GM12878 (cell line): ENCODE results near the gene SCARF1. TPM values are rescaled to one million over a fixed set of nuclear protein-coding genes. Genes with fewer than 3 reads are reported as not detected.

Experiments
- ATF2 ChIP-seq: IDR thresholded peaks from 2 replicates; pipeline ENCODE4 v1.6.1; 2012; ENCODE audit warnings: low read length, inconsistent platforms
- CHD2 ChIP-seq: IDR thresholded peaks from 2 replicates; pipeline ENCODE4 v1.6.1; 2011; ENCODE audit warnings: low read depth, low read length, improper control_type of control experiment, borderline replicate concordance
- EP300 ChIP-seq, 2 experiments: fragments of 150-350 bp in 1 of 2; IDR thresholded peaks; 2 replicates each; pipeline ENCODE4 v1.6.1; 2011 to 2012; ENCODE audit warnings: low read depth in 2 of 2, low read length in 2 of 2, borderline replicate concordance in 1 of 2, improper control_type of control experiment in 1 of 2, inconsistent platforms in 1 of 2; ENCODE audit not compliant: control insufficient read depth in 1 of 2
- NFIC ChIP-seq: IDR thresholded peaks from 2 replicates; pipeline ENCODE4 v1.6.1; 2012; ENCODE audit warnings: low read depth, mild to moderate bottlenecking, inconsistent platforms, low read length, moderate library complexity
- NFXL1 ChIP-seq: fragments of 450-650 bp; IDR thresholded peaks from 2 replicates; pipeline ENCODE4 v1.6.1; 2017; ENCODE audit warnings: antibody characterized with exemption, mild to moderate bottlenecking, borderline replicate concordance
- RAD51 ChIP-seq: fragments of 450-650 bp; IDR thresholded peaks from 2 replicates; pipeline ENCODE4 v1.6.1; 2016; ENCODE audit warnings: moderate library complexity, mild to moderate bottlenecking, inconsistent platforms
- RELA ChIP-seq: fragments of 450-650 bp; IDR thresholded peaks from 2 replicates; pipeline ENCODE4 v1.8.0; 2014; ENCODE audit warnings: borderline replicate concordance; ENCODE audit not compliant: partially characterized antibody
- YY1 ChIP-seq: IDR thresholded peaks from 2 replicates; pipeline ENCODE4 v1.6.1; 2011; ENCODE audit warnings: low read depth, mild to moderate bottlenecking, low read length
- ZNF687 ChIP-seq: fragments of 450-650 bp; IDR thresholded peaks from 2 replicates; pipeline ENCODE4 v1.6.1; 2017; ENCODE audit warnings: mild to moderate bottlenecking, moderate library complexity
- polyA plus RNA-seq, 11 experiments: library from polyadenylated mRNA; depleted of rRNA in 4 of 11; unstranded in 6 of 11; stranded (reverse) in 5 of 11; fragments of >200 nt; fragmentation: Nextera tagmentation in 4 of 11; fragmentation: Illumina TruSeq in 1 of 11; extraction: Ambion mirVana in 4 of 11; extraction: Trizol in 1 of 11; gene quantifications; 1 replicate in 1 of 11; 2 replicates in 10 of 11; pipeline versions ENCODE4 v1.2.1 to v1.2.3, GENCODE V29; 2011 to 2016; ENCODE audit warnings: inconsistent platforms in 2 of 11, missing spikeins in 2 of 11, low read depth in 1 of 11
- total RNA-seq, 4 experiments: library from RNA; depleted of rRNA in 3 of 4; stranded (reverse); fragments of >200 nt in 3 of 4; fragmentation: Illumina TruSeq in 1 of 4; extraction: Trizol in 1 of 4; gene quantifications; 2 replicates each; pipeline versions ENCODE4 v1.2.1 to v1.2.3, GENCODE V29; 2013 to 2021

The SCARF1 gene
- total and polyA plus RNA-seq, 10 of the 15 experiments (the other 5 are each of a cell fraction or from before 2014, with no cell fraction given): 0.10 to 1.7 (median 0.43) TPM

GRCh38 chr17:1608676-1609075, 36.9 kb downstream of the SCARF1 start (continued):
- TF ChIP-seq ZNF687 (no peak), RELA (no peak), RAD51 (no peak), ATF2 (no peak), NFIC (no peak), EP300 (IDR thresholded peaks at IDR 0.05; ENCODE audit: borderline replicate concordance in 1 of 2, control insufficient read depth in 1 of 2, low read depth in 2 of 2, low read length in 2 of 2) (no peak), YY1 (no peak), NFXL1 (no peak), CHD2 (no peak)
